HCEC 1CT (cell line): ENCODE results near the gene SARS1.
"Not testable (repeated sequence)": the region's sequence is repeated elsewhere in the genome, so short reads cannot be mapped to it uniquely, and the experiment has no call there.

ENCODE experiments used
- DNase-seq: peaks from one replicate; pipeline ENCODE4 v3.0.0-alpha.2; 2017

Gene SARS1, protein sequence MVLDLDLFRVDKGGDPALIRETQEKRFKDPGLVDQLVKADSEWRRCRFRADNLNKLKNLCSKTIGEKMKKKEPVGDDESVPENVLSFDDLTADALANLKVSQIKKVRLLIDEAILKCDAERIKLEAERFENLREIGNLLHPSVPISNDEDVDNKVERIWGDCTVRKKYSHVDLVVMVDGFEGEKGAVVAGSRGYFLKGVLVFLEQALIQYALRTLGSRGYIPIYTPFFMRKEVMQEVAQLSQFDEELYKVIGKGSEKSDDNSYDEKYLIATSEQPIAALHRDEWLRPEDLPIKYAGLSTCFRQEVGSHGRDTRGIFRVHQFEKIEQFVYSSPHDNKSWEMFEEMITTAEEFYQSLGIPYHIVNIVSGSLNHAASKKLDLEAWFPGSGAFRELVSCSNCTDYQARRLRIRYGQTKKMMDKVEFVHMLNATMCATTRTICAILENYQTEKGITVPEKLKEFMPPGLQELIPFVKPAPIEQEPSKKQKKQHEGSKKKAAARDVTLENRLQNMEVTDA

DNA sequence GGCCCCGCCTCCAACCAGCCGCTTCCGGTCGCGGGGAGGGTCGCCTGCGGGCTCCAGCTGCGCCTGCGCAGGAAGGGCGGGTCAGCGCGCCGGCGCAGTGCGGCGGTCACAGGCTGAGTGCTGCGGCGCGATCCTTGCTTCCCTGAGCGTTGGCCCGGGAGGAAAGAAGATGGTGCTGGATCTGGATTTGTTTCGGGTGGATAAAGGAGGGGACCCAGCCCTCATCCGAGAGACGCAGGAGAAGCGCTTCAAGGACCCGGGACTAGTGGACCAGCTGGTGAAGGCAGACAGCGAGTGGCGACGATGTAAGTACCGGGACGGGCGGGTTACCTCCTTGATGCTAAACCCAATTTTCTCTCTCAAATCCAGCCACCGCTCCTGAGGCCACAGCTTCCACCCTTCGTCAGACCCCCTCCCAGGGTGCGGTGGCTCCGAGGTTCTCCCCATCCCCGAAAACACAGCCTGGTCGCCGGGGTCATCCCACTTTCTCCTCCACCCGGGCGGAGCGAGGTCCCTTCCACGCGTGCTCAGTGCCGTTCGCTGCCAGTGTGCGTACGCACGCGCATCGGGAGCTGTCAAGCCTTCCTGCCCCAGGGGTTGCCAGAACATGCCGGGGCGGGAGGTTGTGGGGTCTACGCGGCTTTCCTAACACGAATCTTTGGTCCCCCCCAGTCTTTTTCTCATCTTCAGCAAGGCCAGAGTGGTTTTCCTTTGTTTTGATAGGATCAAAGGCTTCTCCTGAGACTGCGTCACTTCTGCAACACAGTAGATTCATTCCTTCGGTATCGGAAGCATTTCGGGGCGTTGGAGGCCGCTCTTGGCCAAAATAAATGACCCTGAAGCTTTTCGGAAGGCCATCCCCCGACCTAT lies at the start of gene SARS1:
Gene SARS1 (plus strand): TSS at position 95 of the 870 bp plus-strand sequence. CDS start 75 bp downstream, at position 170.
- peak; percentile 83 for DNase-seq

- no peak for DNase-seq
These were observed 49.2 kb upstream of the SARS1 start for GRCh38 chr1:109164538-109164937.

DNA sequence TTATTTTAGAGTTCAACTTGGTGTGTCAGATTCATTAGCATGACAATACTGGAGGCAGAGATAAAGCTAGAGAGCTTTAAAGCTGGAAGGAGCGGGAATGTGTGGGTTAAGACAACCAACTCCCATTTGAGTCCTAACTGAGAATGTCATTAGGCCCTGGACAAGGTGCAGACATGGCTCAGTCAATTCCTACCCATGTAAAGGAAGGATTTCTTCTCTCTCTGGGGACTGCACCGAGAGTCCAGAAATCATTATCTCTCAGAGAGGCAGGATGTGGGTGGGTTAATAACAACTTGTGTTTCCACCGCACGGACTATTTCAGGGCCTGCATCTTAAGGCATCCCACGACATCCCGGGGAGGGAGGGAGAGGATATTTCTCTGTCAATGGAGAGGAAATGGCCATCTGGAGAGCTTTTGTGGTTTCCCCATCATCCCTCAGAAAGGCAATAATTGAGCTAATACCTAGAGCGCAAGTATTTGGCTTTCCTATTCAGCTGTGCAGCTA lies 46.7 kb upstream of the SARS1 start:
- DNase-seq, result no peak

DNA sequence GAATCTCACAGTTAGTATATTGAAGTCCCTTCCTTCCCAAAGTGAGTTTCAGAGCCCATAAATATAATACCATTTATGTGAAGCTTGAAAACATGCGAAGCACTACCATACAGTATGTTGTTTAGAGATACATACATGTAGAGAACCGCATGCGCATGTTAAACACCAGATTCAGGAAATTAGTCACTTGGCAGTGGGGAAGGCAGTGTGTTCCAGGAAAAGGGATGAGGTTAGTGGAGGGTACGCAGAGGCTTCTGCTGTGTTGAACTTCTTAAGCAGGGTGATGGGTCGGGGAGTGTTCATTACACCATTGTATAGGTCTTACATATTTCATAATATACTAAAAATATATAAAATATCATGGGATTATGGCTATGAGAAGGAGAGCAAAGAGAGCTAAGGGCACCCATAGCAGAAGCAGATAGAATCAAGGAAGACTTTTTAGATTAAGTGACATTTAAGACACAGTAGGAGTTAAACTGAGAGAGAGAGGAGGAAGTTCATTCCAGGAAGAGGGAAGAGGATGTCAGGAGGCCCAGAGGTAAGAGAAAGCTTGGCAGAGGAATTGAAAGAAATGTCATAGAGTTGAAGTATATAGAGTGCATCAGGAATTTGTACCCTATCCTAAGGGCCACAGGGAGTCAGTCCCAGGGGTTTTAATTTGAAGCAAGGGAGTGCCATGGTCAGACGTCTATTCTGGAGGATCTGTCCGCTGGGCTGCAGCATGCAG lies 43.5 kb upstream of the SARS1 start:
- no peak for DNase-seq

- DNase-seq, result no peak
These were observed 42.1 kb upstream of the SARS1 start for GRCh38 chr1:109171646-109172045.

- not testable (repeated sequence) for DNase-seq
These were observed 37.4 kb upstream of the SARS1 start for GRCh38 chr1:109176349-109176748.

DNA sequence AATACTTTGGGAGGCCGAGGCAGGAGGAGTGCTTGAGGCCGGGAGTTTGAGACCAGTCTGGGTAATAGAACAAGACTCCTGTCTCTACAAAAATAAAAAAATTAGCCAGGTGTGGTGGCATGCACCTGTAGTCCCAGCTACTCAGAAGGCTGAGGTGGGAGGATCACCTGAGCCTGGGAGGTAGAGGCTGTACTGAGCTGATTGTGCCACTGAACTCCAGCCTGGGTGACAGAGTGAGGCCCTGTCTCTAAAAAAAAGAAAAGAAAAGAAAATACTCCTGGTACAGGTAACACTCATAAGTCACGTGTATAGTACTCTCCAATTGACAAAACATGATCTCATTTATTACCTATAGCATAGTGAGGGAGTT lies 33.0 kb upstream of the SARS1 start:
- not testable (repeated sequence) for DNase-seq

DNA sequence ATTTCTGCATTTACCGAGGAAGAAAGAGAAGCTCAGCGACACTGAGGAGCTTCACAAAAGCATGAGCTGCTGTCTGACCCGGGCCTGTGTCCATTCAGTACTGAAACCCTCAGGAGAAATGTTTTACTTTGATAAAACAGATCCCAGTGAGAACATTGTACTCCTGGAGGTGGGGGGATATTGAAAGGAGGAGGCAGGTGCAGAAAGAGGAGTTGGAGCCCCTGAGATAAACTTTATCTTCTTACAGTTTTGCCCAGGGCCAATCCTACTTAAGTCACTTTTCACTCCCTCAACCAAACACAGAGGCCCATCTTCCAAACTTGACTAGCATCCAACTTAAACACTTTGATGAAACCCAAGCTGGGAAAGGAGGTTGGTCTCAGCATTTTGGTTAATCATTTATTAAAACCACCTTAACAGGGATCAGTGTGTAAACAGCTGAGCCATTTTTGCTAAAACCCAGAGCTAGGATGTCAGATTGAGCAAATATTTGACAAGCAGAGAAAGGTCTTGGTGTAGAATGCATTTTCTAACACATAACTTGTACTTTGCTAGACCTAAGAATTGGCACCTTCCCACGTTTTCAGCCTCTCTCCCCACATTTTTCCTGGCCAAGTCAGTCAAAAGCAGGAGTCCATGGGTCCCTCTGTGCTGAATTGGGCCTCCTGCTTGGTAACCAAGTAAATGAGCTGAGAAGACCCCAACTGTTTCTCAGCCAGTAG lies 32.5 kb upstream of the SARS1 start:
- no peak for DNase-seq

DNA sequence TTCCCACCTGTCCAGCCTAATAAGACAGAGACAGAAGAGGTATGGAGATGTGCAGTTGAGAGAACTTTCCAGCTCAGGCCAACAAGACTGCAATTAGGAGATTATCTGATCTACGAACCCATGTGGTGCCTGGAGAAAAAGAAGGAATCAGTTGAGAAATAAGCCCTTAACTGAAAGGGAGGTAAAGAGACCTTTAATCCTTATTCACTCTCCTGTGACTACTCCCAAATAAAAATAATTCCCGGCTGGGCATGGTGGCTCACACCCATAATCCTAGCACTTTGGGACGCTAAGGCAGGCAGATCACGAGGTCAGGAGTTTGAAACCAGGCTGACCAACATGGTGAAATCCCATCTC lies 31.9 kb upstream of the SARS1 start:
- no peak for DNase-seq

- DNase-seq, result no peak
These were observed 30.5 kb upstream of the SARS1 start for GRCh38 chr1:109183058-109183738.

DNA sequence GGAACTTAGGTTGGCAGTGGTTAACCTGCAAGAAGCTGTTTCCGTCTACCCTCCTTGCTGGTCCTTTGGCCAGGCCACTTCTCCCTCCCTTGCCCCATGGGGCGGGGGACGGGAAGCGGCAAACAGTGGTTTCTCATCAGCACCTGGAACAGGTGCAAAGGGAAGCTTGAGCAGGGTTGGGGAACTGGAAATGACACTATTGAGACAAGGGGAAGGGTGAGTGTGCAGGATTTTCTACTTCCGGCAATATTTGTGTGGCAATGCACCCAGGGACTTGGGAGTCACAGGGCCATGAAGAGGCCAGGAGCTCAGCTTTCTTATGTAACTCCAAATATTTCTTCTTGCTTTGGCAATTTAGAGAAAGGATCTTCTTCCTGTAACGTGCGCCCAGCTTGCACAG lies 29.0 kb upstream of the SARS1 start:
- DNase-seq, result no peak

- DNase-seq, result no peak
These were observed 28.4 kb upstream of the SARS1 start for GRCh38 chr1:109185357-109185756.

- no peak for DNase-seq
These were observed 27.6 kb upstream of the SARS1 start for GRCh38 chr1:109185990-109186732.

DNA sequence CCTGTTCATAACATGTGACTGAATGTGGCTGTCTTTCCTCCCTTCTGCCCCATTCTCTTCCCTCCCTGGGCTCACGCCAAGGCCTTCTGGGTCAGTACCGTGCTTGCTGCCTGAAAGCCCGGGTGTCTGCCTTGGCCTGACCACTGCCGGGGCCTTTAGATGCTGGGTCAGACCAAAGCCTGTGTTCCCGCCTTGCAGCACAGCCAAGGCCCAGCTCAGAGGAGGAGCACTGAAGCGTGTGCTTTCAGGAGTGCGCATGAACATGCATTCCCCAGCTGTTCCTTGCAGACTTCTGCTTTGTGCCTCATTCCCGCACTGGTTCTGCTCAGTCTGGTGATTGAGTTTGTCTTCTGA lies 27.0 kb upstream of the SARS1 start:
- no peak for DNase-seq

DNA sequence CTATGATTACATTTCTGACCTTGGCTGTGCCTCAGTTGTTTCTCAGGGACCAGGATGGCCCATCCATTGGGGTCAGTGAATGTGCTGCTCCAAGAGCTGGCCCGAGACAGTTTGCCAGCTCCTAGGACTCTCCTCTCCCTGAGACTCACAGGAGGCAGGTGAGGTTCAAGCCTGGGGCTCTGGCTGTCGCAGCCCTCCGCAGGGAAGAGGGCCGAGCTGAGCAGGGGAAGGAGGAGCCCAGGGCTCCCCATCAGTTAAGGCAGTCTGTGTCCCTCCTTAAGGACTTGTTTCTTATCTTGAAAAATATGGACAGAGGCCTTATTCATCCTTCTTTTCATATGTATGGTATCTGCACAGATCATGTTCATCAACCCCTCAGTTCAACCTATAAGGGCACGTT lies 26.6 kb upstream of the SARS1 start:
- DNase-seq, result no peak

GRCh38 chr1:109188200-109188599 lies 25.5 kb upstream of the SARS1 start:
- DNase-seq, result no peak

- DNase-seq, result no peak
These were observed 24.9 kb upstream of the SARS1 start for GRCh38 chr1:109188781-109189180.

GRCh38 chr1:109190189-109190588 lies 23.5 kb upstream of the SARS1 start:
- DNase-seq, result no peak

DNA sequence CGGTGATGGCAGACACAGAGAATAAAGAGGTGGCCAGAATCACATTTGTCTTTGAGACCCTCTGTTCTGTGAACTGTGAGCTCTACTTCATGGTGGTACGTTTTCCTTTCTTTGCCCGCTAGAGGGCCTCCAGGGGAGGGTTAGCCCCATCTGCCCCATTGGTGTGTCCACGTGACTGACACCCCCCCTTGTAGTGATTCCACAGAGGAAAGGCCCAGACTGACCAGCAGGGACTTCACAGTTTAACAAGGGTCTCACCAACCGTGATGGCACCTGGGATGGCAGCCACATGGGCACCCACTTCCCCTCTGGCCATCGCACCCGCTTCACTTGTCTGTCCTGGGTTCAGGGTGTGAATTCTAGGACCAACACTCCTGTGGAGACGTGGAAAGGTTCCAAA lies 22.3 kb upstream of the SARS1 start:
- no peak for DNase-seq

- no peak for DNase-seq
These were observed 21.8 kb upstream of the SARS1 start for GRCh38 chr1:109191891-109192290.

GRCh38 chr1:109192433-109192832 lies 21.3 kb upstream of the SARS1 start:
- no peak for DNase-seq
